IgD-negative memory B cell (primary cell): ENCODE data around the gene PCIF1. TPM values are rescaled to one million over a fixed set of nuclear protein-coding genes. Genes with fewer than 3 reads are reported as not detected.

Source experiments
- H3K27ac Mint-ChIP-seq, 3 donors: one replicate each; pipeline ENCODE4 v1.8.0; 2020 to 2022; ENCODE audit warnings: mild to moderate bottlenecking in 3 of 3, mixed read lengths in 3 of 3, moderate library complexity in 1 of 3
- H3K27me3 Mint-ChIP-seq: one replicate; pipeline ENCODE4 v1.8.0; 2021; ENCODE audit warnings: mixed read lengths
- H3K36me3 Mint-ChIP-seq: one replicate; pipeline ENCODE4 v1.8.0; 2020; ENCODE audit warnings: mild to moderate bottlenecking, mixed read lengths
- H3K4me1 Mint-ChIP-seq, 3 donors: one replicate each; pipeline ENCODE4 v1.8.0; 2020 to 2022; ENCODE audit warnings: mixed read lengths in 3 of 3, mild to moderate bottlenecking in 1 of 3
- H3K4me3 Mint-ChIP-seq, 4 donors: one replicate each; pipeline ENCODE4 v1.8.0; 2020 to 2022; ENCODE audit warnings: mild to moderate bottlenecking in 4 of 4, mixed read lengths in 4 of 4, moderate library complexity in 3 of 4
- H3K9me3 Mint-ChIP-seq, 3 donors: one replicate each; pipeline ENCODE4 v1.8.0; 2020 to 2021; ENCODE audit warnings: mixed read lengths in 3 of 3, mild to moderate bottlenecking in 1 of 3
- polyA plus RNA-seq: library from polyadenylated mRNA; unstranded; fragments of 300-500 nt; fragmentation: Illumina TruSeq; gene quantifications from one replicate; pipeline ENCODE4 v1.2.3, GENCODE V29; 2021

The PCIF1 gene
- polyA plus RNA-seq, 1 donor from 2014 or later = 98.9 TPM

DNA sequence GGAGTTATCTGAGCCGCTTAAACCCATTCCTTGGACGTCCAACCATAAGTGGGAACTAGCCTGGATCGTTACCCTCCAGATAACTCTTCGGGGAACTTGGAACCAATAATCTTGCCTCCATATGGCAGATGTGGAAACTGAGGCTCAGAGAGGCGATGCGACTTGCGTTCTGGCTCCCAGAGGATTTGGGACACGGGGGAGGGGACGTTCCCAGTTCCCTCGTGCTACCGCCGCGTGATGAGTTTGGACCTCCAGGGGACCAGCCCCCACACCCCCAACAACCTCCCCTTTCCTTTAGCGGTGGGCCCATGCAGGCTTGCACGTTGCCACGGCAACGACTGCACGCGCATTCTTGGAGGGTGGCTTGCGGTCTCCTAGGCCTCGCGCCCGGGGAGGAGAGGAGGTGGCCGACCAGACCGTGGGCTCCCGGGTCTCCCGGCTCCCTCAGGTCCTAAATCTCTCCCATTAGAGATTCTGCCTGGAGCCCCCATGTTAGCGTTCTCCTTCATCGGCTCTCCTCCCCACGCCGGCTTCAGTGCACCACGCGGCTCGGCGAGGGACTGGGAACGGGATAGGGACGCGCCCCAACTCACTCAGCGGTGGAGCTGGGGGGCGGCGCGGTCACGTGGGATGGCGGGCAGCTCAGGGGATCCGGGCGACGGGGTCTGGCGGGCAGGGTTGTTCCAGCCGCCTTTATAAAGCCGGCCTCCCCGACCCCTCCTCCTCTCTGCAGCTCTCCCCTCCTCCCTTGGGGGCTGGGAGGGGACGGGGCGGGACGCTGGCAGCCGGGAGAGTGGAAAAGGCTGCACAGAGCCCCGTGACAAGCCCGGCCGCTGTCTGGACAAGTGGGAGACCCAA lies 22.8 kb upstream of the PCIF1 start, which contains the start of gene PLTP:
PLTP (minus strand) TSS at position 670 of the 858 bp plus-strand sequence. CDS start 703 bp downstream, outside the sequence.
- Mint-ChIP-seq H3K9me3 (peaks cover 0 to 1% (median 0%) of the 10 kb centered on the region in 3 donors), H3K27ac (peak within 1 kb of the TSS; percentile 1 to 65 (median 53)), H3K27me3 (peaks cover 9% of the 10 kb centered on the region)

DNA sequence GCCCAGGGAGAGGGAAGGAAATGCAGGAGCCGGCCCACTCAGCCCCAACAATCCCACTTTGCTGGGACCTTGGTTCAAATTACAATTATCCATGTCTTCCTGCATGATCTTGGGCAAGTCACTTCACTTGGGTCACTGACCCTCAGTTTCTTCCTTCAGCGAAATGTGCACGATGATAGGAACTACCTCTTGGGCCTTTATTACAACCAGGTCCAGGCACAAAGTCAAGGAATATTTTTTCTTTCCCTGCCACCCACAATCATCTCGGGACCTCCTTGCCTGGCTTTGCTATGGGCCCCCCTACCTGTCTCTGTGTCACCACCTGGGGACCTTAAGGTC lies 22.2 kb upstream of the PCIF1 start:
- Mint-ChIP-seq H3K9me3 (peaks cover 0 to 1% (median 0%) of the 10 kb centered on the region in 3 donors), H3K4me1 (peaks cover 0 to 13% (median 11%) of the 10 kb centered on the region in 3 donors), H3K27ac (peak overlapping the region in 1 of 3 donors; percentile 53), H3K36me3 (peaks cover 5% of the 10 kb centered on the region), H3K4me3 (peak overlapping the region in 3 of 4 donors; percentile 38 to 97 (median 86)), H3K27me3 (peaks cover 9% of the 10 kb centered on the region)

More for the DNA sequence above, 22.8 kb upstream of the PCIF1 start, which contains the start of gene PLTP:
- H3K36me3 Mint-ChIP-seq = peaks cover 5% of the 10 kb centered on the region
- H3K4me3 Mint-ChIP-seq = peak within 1 kb of the TSS; percentile 73 to 97 (median 92)
- peaks cover 0 to 14% (median 11%) of the 10 kb centered on the region in 3 donors for H3K4me1 Mint-ChIP-seq

DNA sequence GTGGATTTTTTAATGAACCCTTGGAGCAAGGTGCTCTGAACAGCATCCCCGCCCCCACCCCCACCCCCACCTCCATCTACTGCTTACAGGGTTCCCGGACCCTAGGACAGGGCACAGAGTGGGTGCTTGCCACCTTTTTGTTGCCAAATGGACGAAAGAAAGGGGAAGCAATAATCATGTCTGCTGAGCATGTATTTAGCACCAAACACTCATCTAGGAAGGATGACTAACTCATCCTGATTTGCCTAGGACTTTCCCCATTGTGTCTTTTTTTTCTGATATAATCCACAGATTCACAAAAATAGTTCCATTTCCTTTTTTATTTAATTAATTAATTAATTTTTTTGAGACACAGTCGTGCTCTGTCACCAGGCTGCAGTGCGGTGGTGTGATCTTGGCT lies 21.4 kb upstream of the PCIF1 start:
- Mint-ChIP-seq H3K27ac (no peak overlapping the region), H3K4me3 (peak overlapping the region in 3 of 4 donors; percentile 48 to 86 (median 80)), H3K36me3 (peaks cover 3% of the 10 kb centered on the region), H3K9me3 (peaks cover 0 to 1% (median 0%) of the 10 kb centered on the region in 3 donors), H3K27me3 (peaks cover 10% of the 10 kb centered on the region), H3K4me1 (peaks cover 0 to 11% (median 11%) of the 10 kb centered on the region in 3 donors)

DNA sequence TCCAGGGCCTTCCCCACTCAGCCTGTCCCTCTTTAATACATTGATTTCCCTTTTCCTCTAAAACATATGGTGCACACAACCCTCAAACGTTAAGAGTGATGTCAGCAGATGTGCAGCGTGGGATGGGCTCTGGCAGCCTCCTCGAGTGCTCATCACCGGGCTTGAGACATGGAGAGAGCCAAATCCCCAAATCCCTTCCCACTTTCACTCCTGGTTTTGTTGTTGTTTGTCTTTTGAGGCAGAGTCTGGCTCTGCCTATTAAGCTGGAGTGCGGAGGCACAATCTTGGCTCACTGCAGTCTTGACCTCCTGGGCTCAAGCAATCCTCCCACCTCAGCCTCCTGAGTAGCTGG lies 16.7 kb upstream of the PCIF1 start:
- Mint-ChIP-seq H3K9me3 (no peaks in the 10 kb centered on the region), H3K4me3 (no peak overlapping the region), H3K4me1 (peaks cover 0 to 2% (median 1%) of the 10 kb centered on the region in 3 donors), H3K36me3 (no peaks in the 10 kb centered on the region), H3K27ac (no peak overlapping the region), H3K27me3 (peaks cover 9% of the 10 kb centered on the region)

DNA sequence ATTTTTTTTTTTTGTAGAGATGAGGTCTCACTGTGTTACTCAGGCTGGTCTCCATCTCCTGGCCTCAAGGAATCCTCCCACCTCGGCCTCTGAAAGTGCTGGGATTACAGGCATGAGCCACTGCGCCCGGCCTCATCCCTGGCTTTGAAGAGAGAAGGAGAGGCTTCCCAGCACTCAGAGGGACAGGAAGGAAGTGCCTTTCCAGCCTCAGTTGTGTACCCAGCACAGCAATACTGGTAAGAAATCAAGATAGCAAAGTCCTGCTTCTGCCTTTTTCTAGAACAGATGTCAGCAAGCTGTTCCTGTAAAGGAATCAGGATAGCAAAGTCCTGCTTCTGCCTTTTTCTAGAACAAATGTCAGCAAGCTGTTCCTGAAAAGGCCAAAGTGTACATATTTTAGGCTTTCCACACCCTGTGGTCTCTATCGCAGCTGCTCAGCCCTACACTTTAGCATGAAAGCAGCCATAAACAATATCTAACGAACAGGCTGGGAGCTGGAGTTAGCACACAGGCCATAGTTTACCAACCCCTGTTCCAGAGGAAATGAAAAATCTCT lies 16.2 kb upstream of the PCIF1 start:
- Mint-ChIP-seq H3K36me3 (no peaks in the 10 kb centered on the region), H3K27ac (peak overlapping the region in 1 of 3 donors; percentile 27), H3K4me3 (no peak overlapping the region), H3K9me3 (no peaks in the 10 kb centered on the region), H3K27me3 (peaks cover 7% of the 10 kb centered on the region), H3K4me1 (no peaks in the 10 kb centered on the region)

DNA sequence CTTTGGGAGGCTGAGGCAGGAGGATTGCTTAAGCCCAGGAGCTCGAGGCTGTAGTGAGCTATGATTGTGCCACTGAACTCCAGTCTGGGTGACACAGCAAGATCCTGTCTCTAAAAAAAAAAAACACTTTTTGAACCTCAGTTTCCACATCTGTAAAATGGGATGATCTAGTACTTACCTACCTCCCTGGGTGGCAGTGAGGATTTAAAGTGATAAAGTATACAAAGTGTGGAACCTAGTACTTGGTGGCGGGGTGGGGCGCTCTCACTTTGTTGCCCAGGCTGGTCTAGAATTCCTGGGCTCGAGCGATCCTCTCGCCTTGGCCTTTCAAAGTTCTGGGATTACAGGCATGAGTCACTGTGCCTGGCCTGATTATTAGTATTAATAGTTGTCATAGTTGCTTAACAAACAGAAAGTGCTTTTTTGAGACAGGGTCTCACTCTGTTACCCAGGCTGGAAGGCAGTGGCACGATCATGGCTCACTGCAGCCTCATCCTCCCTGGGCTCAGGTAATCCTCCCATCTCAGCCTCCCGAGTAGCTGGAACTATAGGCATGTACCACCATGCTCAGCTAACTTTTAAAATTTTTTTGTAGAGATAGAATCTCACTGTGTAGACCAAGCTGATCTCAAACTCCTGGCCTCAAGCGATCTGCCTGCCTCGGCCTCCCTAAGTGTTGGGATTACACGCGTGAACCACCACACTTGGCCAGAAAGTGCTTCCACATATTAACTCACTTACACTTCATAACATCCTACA lies 15.5 kb upstream of the PCIF1 start:
- H3K27ac Mint-ChIP-seq = peak overlapping the region in 1 of 3 donors; percentile 27
- no peaks in the 10 kb centered on the region for H3K9me3 Mint-ChIP-seq
- H3K4me3 Mint-ChIP-seq = no peak overlapping the region
- H3K4me1 Mint-ChIP-seq = no peaks in the 10 kb centered on the region
- no peaks in the 10 kb centered on the region for H3K36me3 Mint-ChIP-seq
- peaks cover 7% of the 10 kb centered on the region for H3K27me3 Mint-ChIP-seq

DNA sequence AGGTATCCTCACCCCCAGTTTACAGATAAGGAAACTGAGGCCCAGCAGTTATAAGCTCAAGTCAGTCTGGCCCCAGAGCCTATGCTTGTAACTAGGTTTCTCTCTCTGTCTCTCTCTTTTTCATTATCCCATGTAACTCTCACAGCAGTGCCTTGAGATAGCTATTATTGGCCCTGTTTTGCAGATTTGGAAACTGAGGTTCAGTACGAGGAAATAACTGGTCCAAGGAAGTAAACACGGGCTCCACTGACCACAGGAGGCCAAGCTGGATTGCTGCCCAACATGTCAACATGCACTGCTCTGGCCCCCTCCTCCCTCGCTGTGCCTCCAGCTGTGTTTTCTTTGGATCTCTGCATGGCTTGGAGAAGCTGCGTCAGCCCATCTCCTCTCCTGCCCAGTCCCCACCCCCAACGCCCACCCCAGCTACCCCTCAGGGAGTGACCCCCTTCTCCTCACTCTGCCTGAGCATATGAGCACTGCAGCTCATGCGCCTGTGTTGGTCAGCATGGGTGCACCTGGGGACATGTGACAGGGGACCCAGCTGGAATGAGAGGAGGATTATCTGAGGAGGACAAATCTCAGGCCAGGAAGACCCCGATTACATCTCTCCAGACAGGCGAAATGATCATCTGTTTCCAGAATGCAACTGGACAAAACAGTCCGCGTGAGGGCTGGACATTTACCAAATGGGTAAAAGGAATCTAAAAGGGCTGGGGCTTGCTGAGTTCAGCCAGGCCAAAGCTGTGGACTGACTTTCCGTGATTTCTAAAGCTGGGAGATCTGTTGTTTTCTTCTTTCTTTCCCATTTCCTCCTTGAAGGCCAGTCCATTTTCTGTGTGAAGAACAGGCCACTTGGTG lies 14.7 kb upstream of the PCIF1 start:
- Mint-ChIP-seq H3K9me3 (no peaks in the 10 kb centered on the region), H3K27me3 (peaks cover 7% of the 10 kb centered on the region), H3K4me1 (no peaks in the 10 kb centered on the region), H3K27ac (peak overlapping the region in 1 of 3 donors; percentile 59), H3K4me3 (no peak overlapping the region), H3K36me3 (no peaks in the 10 kb centered on the region)

DNA sequence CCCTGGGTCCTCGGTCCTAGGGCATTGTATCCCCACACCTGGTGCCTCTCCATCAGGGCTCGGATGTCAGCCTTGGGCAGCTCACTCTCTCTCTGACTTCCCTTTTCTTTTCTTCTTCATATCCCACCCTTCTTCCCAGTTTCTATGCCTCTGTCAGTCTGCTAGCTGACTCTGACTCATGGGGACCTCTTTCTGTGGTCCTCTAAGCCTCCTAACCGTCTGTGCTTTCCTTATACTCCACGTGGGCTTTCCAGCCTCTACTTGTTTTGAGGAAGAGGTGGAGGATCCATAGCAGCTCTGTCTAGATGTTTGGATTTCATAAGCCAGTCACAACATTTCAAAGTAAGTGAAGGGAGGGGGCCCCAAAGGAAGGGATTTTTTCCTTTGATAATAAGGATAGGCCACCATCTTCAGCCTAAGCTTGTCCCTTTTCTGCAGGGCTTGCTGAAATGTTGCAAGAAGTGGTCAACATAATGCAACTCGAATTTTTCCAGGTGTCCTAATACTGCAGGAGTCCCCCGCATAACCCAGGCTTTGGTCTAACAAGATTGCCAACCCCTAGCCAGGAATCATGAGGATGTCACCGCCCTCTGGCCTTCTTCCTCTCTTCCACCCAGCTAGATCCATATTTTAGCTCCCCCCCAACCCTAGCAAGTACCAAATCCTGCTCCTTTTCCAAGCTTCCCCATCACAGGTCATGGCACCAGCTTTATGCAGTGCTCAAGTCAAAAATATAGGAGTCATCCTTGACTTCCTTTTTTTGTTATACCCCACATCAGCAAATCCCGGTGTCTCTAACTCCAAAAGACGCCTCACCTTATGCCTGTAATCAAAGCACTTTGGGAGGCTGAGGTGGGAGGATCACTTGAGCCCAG lies 13.8 kb upstream of the PCIF1 start:
- H3K4me3 Mint-ChIP-seq = no peak overlapping the region
- no peaks in the 10 kb centered on the region for H3K9me3 Mint-ChIP-seq
- H3K27ac Mint-ChIP-seq = peak overlapping the region in 1 of 3 donors; percentile 59
- H3K36me3 Mint-ChIP-seq = no peaks in the 10 kb centered on the region
- H3K27me3 Mint-ChIP-seq = peaks cover 7% of the 10 kb centered on the region
- H3K4me1 Mint-ChIP-seq = peaks cover 0 to 1% (median 0%) of the 10 kb centered on the region in 3 donors

DNA sequence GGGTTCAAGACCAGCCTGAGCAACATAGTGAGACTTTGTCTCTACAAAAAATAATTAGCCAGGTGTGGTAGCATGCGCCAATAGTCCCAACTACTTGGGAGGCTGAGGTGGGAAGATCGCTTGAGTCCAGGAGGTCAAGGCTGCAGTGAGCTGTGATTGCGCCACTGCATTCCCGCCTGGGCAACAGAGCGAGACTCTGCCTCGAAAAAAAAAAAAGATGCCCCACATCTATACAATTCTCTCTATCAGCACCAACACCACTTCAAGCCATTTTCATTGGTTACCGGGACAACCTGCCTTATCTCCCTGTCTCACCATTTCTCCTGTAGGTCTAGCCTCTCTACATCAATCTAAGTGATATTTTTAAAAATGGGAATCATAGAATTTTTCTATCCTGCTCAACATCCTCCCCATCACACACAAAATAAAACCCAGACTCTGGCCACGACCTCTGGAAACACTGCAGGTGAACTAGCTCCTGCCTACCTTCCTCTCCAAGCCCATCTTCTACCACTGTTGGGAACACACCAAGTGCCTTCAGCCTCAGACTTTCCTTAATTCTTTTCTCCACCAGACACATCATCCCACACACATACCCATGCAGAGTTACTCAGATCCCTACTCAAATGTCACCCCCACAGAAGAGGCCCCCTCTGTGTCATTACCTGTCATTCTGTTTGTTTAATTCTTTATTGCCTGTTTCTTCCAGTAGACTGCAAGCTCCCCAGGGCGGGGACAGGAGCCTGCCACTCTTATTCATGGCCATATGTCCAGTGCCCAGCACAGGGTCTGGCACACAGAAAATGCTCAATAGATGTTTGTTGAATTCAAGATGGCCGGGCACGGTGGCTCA lies 12.9 kb upstream of the PCIF1 start:
- H3K27ac Mint-ChIP-seq = peak overlapping the region in 1 of 3 donors; percentile 11
- H3K36me3 Mint-ChIP-seq = no peaks in the 10 kb centered on the region

DNA sequence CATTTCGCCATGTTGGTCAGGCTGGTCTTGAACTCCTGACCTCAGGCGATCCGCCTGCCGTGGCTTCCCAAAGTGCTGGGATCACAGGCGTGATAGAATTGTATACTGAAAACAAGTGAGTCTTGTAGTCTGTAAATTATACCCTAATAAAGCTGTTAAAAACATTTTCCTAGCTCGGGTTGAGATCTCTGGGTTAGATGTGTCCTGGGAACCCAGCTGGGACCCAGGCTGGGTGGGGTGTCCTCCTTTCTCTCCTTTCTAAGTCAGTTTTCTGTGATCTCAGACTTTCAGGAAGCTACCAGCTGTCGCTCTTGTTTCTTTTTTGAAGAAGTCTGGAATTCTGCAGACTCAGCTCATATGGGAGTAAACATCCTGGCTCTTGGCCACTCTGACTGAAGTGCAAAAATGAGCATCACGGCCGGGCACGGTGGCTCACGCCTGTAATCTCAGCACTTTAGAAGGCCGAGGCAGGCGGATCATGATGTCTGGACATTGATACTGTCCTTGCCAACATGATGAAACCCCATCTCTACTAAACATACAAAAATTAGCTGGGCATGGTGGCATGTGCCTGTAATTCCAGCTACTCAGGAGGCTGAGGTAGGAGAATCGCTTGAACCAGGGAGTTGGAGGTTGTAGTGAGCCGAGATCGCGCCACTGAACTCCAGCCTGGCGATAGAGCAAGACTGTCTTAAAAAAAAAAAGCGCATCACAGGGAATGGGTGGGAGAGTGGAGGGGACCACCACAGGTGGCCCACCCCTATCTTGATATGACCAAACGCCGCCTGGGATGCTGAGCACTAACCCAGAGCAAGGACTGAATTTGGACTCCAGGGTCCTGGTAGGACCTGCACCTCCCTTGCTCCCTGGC lies 9.9 kb upstream of the PCIF1 start:
- Mint-ChIP-seq H3K36me3 (no peaks in the 10 kb centered on the region), H3K27ac (no peak overlapping the region), H3K9me3 (no peaks in the 10 kb centered on the region), H3K27me3 (peaks cover 1% of the 10 kb centered on the region), H3K4me3 (no peak overlapping the region), H3K4me1 (peaks cover 0 to 2% (median 0%) of the 10 kb centered on the region in 3 donors)

More for the DNA sequence above, 12.9 kb upstream of the PCIF1 start:
- H3K4me1 Mint-ChIP-seq = peaks cover 0 to 1% (median 0%) of the 10 kb centered on the region in 3 donors
- peaks cover 3% of the 10 kb centered on the region for H3K27me3 Mint-ChIP-seq
- no peaks in the 10 kb centered on the region for H3K9me3 Mint-ChIP-seq
- H3K4me3 Mint-ChIP-seq = peak overlapping the region in 1 of 4 donors; percentile 35

DNA sequence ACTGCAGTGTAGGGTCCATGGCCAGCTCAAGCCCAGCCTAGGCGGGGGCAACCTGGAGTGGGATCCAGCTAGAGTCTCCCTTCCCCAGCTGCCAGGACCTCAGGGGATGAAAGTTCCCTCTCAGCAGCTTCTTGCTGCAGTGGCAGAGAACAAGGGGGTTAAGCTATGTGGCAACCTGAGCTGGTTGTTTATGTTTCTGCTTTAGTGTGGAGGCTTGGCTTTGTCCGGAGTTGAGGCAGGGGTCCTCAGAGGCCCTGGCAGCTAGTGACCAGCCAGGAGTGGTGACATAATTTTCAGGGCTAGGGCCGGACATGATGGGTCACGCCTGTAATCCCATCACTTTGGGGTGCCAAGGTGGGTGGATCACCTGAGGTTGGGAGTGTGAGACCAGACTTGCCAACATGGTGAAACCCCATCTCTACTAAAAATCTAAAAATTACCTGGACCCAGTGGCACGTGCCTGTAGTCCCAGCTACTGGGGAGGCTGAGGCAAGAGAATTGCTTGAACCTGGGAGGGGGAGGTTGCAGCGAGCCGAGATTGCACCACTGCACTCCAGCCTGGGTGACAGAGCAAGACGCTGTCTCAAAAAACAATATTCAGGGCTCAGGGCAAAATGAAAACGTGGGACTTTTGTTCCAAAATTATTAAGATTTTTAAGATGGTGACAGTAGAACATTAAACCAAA lies 8.5 kb upstream of the PCIF1 start:
- Mint-ChIP-seq H3K4me3 (no peak overlapping the region), H3K4me1 (peaks cover 0 to 2% (median 0%) of the 10 kb centered on the region in 3 donors), H3K9me3 (no peaks in the 10 kb centered on the region), H3K27me3 (peaks cover 1% of the 10 kb centered on the region), H3K36me3 (no peaks in the 10 kb centered on the region), H3K27ac (no peak overlapping the region)

DNA sequence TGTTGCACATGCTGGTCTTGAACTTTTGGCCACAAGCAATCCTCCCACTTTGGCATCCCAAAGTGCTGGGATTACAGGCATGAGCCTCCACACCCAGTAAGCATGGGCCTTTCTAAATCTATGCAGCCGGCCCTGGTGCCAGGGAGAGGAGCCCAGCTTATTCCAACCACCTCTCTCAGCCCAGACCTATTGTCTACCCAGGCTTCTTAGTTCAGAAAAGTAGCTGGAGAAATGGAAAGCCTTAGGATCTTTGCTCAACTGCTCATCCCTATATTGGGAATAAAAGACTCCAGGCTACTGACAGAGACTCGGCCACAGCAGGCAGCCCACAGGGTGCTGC lies 7.8 kb upstream of the PCIF1 start:
- H3K27me3 Mint-ChIP-seq = no peaks in the 10 kb centered on the region
- no peaks in the 10 kb centered on the region for H3K9me3 Mint-ChIP-seq
- H3K27ac Mint-ChIP-seq = no peak overlapping the region

More for the DNA sequence above, 7.8 kb upstream of the PCIF1 start:
- H3K36me3 Mint-ChIP-seq = no peaks in the 10 kb centered on the region
- H3K4me3 Mint-ChIP-seq = no peak overlapping the region
- H3K4me1 Mint-ChIP-seq = peaks cover 0 to 2% (median 0%) of the 10 kb centered on the region in 3 donors
